A549 treated with RU486 at 1 μM for 4 hours (cell line): ENCODE data around the gene UBR1. TPM values are rescaled to one million over a fixed set of nuclear protein-coding genes. Genes with fewer than 3 reads are reported as not detected.

ENCODE experiments used
- total RNA-seq: library from RNA; stranded (reverse); fragments of 200-300 nt; extraction: Qiagen RNA extraction; gene quantifications from 5 replicates; pipeline ENCODE4 v1.2.3, GENCODE V29; 2022; ENCODE audit warnings: low read depth

UBR1 gene
- total RNA-seq, result 3.0 to 4.4 TPM (median 4.1 TPM) in 5 replicates

GRCh38 chr15:43105778-43106485 lies at the start of gene UBR1:
TSS of gene UBR1 (minus strand) at chr15:43106038. CDS start at chr15:43106022, 16 bp downstream.

GRCh38 chr15:43133430-43134156 lies 27.8 kb upstream of the UBR1 start, which contains the start of gene TMEM62:
TSS of gene TMEM62 (plus strand) at chr15:43133586. CDS start at chr15:43133803, 217 bp downstream.

GRCh38 chr15:42920519-42921341 lies 185.1 kb downstream of the UBR1 start, which contains the start of gene TTBK2:
TSS of gene TTBK2 (minus strand) at chr15:42920778. CDS start at chr15:42878617, 42,161 bp downstream.

Other genes with a start within 250 kb of the UBR1 start
- 0.63 to 2.2 TPM (median 1.9 TPM) in 5 replicates for gene TTBK2, start 185.3 kb downstream of the UBR1 start, total RNA-seq
- gene TMEM62, start 27.5 kb upstream of the UBR1 start, total RNA-seq, result 7.7 to 10.2 TPM (median 8.5 TPM) in 5 replicates
- 22.2 to 26.3 TPM (median 25.3 TPM) in 5 replicates for gene CCNDBP1, start 79.4 kb upstream of the UBR1 start, total RNA-seq
- not detected in 5 replicates for gene EPB42, start 115.0 kb upstream of the UBR1 start, total RNA-seq
- gene TGM5, start 160.9 kb upstream of the UBR1 start, total RNA-seq, result not detected in 5 replicates
- not detected in 5 replicates for gene TGM7, start 196.2 kb upstream of the UBR1 start, total RNA-seq
- gene LCMT2, start 224.5 kb upstream of the UBR1 start, total RNA-seq, result 6.6 to 8.5 TPM (median 7.5 TPM) in 5 replicates